Measurements from ENCODE around the gene GARIN5B.

GARIN5B gene

GRCh38 chr19:55391702-55392615, 28.9 kb upstream of the GARIN5B start:
- DNase-seq: no peak
- H4K20me1 ChIP-seq (ENCODE audit: insufficient read depth, low read length): peaks cover 32% of the 10 kb centered on the region
- H3F3A ChIP-seq (ENCODE audit: insufficient read depth, low read length): peaks cover 50% of the 10 kb centered on the region
- H3K79me2 ChIP-seq (ENCODE audit: low read length): peaks cover 26% of the 10 kb centered on the region
- no peak overlapping the region for H2AFZ ChIP-seq (ENCODE audit: low read length)
- no peak overlapping the region for H3K4me3 ChIP-seq (ENCODE audit: low read length)
- peaks cover 15% of the 10 kb centered on the region for H3K36me3 ChIP-seq (replicated peaks; ENCODE audit: insufficient read depth, low read length)
- H3K9me2 ChIP-seq (replicated peaks; ENCODE audit: insufficient read depth, low read length): no peaks in the 10 kb centered on the region
- no peak overlapping the region for H3K9ac ChIP-seq (ENCODE audit: low read length)
- H3K27me3 ChIP-seq (replicated peaks; ENCODE audit: insufficient read depth, low read length): no peaks in the 10 kb centered on the region
- H3K4me1 ChIP-seq (ENCODE audit: low read length): peaks cover 6% of the 10 kb centered on the region
- H3K9me3 ChIP-seq (replicated peaks; ENCODE audit: insufficient read depth, low read length): no peaks in the 10 kb centered on the region
- H3K4me2 ChIP-seq (ENCODE audit: low read depth, low read length): no peak overlapping the region
- TF ChIP-seq EZH2 (optimal IDR thresholded peaks at IDR 0.05; ENCODE audit: low read depth, low read length) (no peak), EZH2phosphoT487 (IDR thresholded peaks at IDR 0.05; ENCODE audit: low read length) (no peak), CTCF (IDR thresholded peaks at IDR 0.05; ENCODE audit: low read length) (no peak)
- no peak overlapping the region for H3K27ac ChIP-seq (ENCODE audit: low read length)

- H3K27ac ChIP-seq (ENCODE audit: low read length): no peak overlapping the region
- peaks cover 19% of the 10 kb centered on the region for H3K36me3 ChIP-seq (replicated peaks; ENCODE audit: insufficient read depth, low read length)
- H3K9ac ChIP-seq (ENCODE audit: low read length): no peak overlapping the region
- no peak overlapping the region for H2AFZ ChIP-seq (ENCODE audit: low read length)
- H3K9me3 ChIP-seq (replicated peaks; ENCODE audit: insufficient read depth, low read length): no peaks in the 10 kb centered on the region
- H3K4me2 ChIP-seq (ENCODE audit: low read depth, low read length): no peak overlapping the region
- H3K9me2 ChIP-seq (replicated peaks; ENCODE audit: insufficient read depth, low read length): no peaks in the 10 kb centered on the region
- H3K79me2 ChIP-seq (ENCODE audit: low read length): peaks cover 34% of the 10 kb centered on the region
- peaks cover 57% of the 10 kb centered on the region for H3F3A ChIP-seq (ENCODE audit: insufficient read depth, low read length)
- no peaks in the 10 kb centered on the region for H3K27me3 ChIP-seq (replicated peaks; ENCODE audit: insufficient read depth, low read length)
- no peak overlapping the region for H3K4me3 ChIP-seq (ENCODE audit: low read length)
- DNase-seq: no peak
- peaks cover 39% of the 10 kb centered on the region for H4K20me1 ChIP-seq (ENCODE audit: insufficient read depth, low read length)
- peaks cover 8% of the 10 kb centered on the region for H3K4me1 ChIP-seq (ENCODE audit: low read length)
- TF ChIP-seq CTCF (IDR thresholded peaks at IDR 0.05; ENCODE audit: low read length) (no peak), EZH2 (optimal IDR thresholded peaks at IDR 0.05; ENCODE audit: low read depth, low read length) (no peak), EZH2phosphoT487 (IDR thresholded peaks at IDR 0.05; ENCODE audit: low read length) (no peak)
Observed at GRCh38 chr19:55391191-55391670, 28.2 kb upstream of the GARIN5B start.

DNA sequence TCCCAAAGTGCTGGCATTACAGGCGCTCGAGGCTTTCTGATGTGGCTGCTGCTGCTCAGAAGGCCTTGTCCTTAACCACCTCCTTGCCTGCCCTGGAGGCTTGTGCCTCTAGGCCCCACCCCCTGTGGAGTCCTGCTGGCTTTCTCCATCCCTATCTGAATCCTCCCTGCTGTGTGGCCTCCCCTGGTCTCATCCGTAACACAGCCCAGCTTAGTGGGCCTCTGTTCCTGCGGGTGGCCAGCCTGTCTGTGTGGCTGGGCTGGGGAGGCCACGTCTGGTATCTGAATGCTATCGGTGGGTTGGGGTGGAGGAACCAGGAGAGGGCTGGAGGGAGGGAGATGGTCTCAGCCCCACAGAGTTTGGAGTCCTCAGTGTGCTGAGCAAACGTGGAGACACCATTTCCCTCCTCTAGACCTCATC, 27.4 kb upstream of the GARIN5B start:
- Histone ChIP-seq H3K4me3 (ENCODE audit: low read length) (no peak overlapping the region), H3K36me3 (replicated peaks; ENCODE audit: insufficient read depth, low read length) (peaks cover 19% of the 10 kb centered on the region), H3K9me2 (replicated peaks; ENCODE audit: insufficient read depth, low read length) (no peaks in the 10 kb centered on the region), H3K79me2 (ENCODE audit: low read length) (peaks cover 39% of the 10 kb centered on the region), H3K4me2 (ENCODE audit: low read depth, low read length) (no peak overlapping the region), H3K27ac (ENCODE audit: low read length) (no peak overlapping the region), H3K9me3 (replicated peaks; ENCODE audit: insufficient read depth, low read length) (no peaks in the 10 kb centered on the region), H3F3A (ENCODE audit: insufficient read depth, low read length) (peaks cover 62% of the 10 kb centered on the region), H3K4me1 (ENCODE audit: low read length) (peaks cover 8% of the 10 kb centered on the region), H2AFZ (ENCODE audit: low read length) (no peak overlapping the region), H3K27me3 (replicated peaks; ENCODE audit: insufficient read depth, low read length) (no peaks in the 10 kb centered on the region), H3K9ac (ENCODE audit: low read length) (no peak overlapping the region), H4K20me1 (ENCODE audit: insufficient read depth, low read length) (peaks cover 41% of the 10 kb centered on the region)
- no peak for DNase-seq
- TF ChIP-seq EZH2phosphoT487 (IDR thresholded peaks at IDR 0.05; ENCODE audit: low read length) (no peak), CTCF (IDR thresholded peaks at IDR 0.05; ENCODE audit: low read length) (no peak), EZH2 (optimal IDR thresholded peaks at IDR 0.05; ENCODE audit: low read depth, low read length) (no peak)
